Measurements from ENCODE around the gene RHOC. TPM values are rescaled to one million over a fixed set of nuclear protein-coding genes. Genes with fewer than 3 reads are reported as not detected.

Gene RHOC
- total and polyA plus RNA-seq, 2 experiments from 2014 or later: 340 to 610 TPM

- Histone ChIP-seq H2AFZ (no peak overlapping the region), H3K79me2 (peaks cover 40% of the 10 kb centered on the region), H3K27me3 (no peaks in the 10 kb centered on the region), H3K36me3 (replicated peaks; ENCODE audit: insufficient read depth, low read depth) (no peaks in the 10 kb centered on the region), H3K4me1 (ENCODE audit: insufficient read depth) (peaks cover 60% of the 10 kb centered on the region), H3K4me2 (peak overlapping the region; percentile 91), H3K9me3 (ENCODE audit: low read depth) (no peaks in the 10 kb centered on the region), H3K9me2 (replicated peaks; ENCODE audit: insufficient read depth) (no peaks in the 10 kb centered on the region), H3K27ac (peak overlapping the region; percentile 97), H4K20me1 (ENCODE audit: insufficient read depth, poor library complexity, severe bottlenecking) (peaks cover 3% of the 10 kb centered on the region), H3K4me3 (no peak overlapping the region)
- WGBS (ENCODE audit: low lambda C conversion rate, missing lambda C conversion rate): 85% methylated on average over 7 of the region's 8 CpGs
- no peak for DNase-seq (ENCODE audit: low spot score)
- TF ChIP-seq, protein P1, sequence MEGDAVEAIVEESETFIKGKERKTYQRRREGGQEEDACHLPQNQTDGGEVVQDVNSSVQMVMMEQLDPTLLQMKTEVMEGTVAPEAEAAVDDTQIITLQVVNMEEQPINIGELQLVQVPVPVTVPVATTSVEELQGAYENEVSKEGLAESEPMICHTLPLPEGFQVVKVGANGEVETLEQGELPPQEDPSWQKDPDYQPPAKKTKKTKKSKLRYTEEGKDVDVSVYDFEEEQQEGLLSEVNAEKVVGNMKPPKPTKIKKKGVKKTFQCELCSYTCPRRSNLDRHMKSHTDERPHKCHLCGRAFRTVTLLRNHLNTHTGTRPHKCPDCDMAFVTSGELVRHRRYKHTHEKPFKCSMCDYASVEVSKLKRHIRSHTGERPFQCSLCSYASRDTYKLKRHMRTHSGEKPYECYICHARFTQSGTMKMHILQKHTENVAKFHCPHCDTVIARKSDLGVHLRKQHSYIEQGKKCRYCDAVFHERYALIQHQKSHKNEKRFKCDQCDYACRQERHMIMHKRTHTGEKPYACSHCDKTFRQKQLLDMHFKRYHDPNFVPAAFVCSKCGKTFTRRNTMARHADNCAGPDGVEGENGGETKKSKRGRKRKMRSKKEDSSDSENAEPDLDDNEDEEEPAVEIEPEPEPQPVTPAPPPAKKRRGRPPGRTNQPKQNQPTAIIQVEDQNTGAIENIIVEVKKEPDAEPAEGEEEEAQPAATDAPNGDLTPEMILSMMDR (IDR thresholded peaks at IDR 0.05; ENCODE audit: poor library complexity): no peak
- no peak for TF ChIP-seq EZH2phosphoT487 (IDR thresholded peaks at IDR 0.05; ENCODE audit: low read depth, severe bottlenecking, unreplicated experiment)
- no peak for TF ChIP-seq EZH2 (IDR thresholded peaks at IDR 0.05; ENCODE audit: borderline replicate concordance)
Observed at GRCh38 chr1:112703706-112704105, 3.2 kb downstream of the RHOC start.

GRCh38 chr1:112702420-112703261 is 4.3 kb downstream of the RHOC start:
- DNase-seq (ENCODE audit: low spot score): no peak
- Histone ChIP-seq H3K79me2 (peaks cover 40% of the 10 kb centered on the region), H3K9me3 (ENCODE audit: low read depth) (no peaks in the 10 kb centered on the region), H3K4me3 (no peak overlapping the region), H3K9me2 (replicated peaks; ENCODE audit: insufficient read depth) (no peaks in the 10 kb centered on the region), H2AFZ (no peak overlapping the region), H3K4me1 (ENCODE audit: insufficient read depth) (peaks cover 70% of the 10 kb centered on the region), H3K4me2 (peak overlapping the region; percentile 91), H3K27ac (peak overlapping the region; percentile 97), H3K36me3 (replicated peaks; ENCODE audit: insufficient read depth, low read depth) (no peaks in the 10 kb centered on the region), H3K27me3 (no peaks in the 10 kb centered on the region), H4K20me1 (ENCODE audit: insufficient read depth, poor library complexity, severe bottlenecking) (peaks cover 3% of the 10 kb centered on the region)
- WGBS (ENCODE audit: low lambda C conversion rate, missing lambda C conversion rate): 89% methylated on average over 12 of the region's 12 CpGs
- TF ChIP-seq, protein P1 (IDR thresholded peaks at IDR 0.05; ENCODE audit: poor library complexity): no peak
- TF ChIP-seq EZH2 (IDR thresholded peaks at IDR 0.05; ENCODE audit: borderline replicate concordance): no peak
- TF ChIP-seq EZH2phosphoT487 (IDR thresholded peaks at IDR 0.05; ENCODE audit: low read depth, severe bottlenecking, unreplicated experiment): no peak

GRCh38 chr1:112702067-112702395 is 4.9 kb downstream of the RHOC start:
- peaks cover 76% of the 10 kb centered on the region for H3K4me1 ChIP-seq (ENCODE audit: insufficient read depth)

More at GRCh38 chr1:112702067-112702395, 4.9 kb downstream of the RHOC start:
- Histone ChIP-seq H3K4me2 (no peak overlapping the region), H3K27me3 (no peaks in the 10 kb centered on the region), H4K20me1 (ENCODE audit: insufficient read depth, poor library complexity, severe bottlenecking) (peaks cover 3% of the 10 kb centered on the region), H3K79me2 (peaks cover 40% of the 10 kb centered on the region), H2AFZ (no peak overlapping the region), H3K4me3 (no peak overlapping the region), H3K9me3 (ENCODE audit: low read depth) (no peaks in the 10 kb centered on the region), H3K27ac (peak overlapping the region; percentile 97), H3K36me3 (replicated peaks; ENCODE audit: insufficient read depth, low read depth) (no peaks in the 10 kb centered on the region), H3K9me2 (replicated peaks; ENCODE audit: insufficient read depth) (no peaks in the 10 kb centered on the region)
- TF ChIP-seq EZH2phosphoT487 (IDR thresholded peaks at IDR 0.05; ENCODE audit: low read depth, severe bottlenecking, unreplicated experiment) (no peak), EZH2 (IDR thresholded peaks at IDR 0.05; ENCODE audit: borderline replicate concordance) (no peak)
- TF ChIP-seq, protein P1 (IDR thresholded peaks at IDR 0.05; ENCODE audit: poor library complexity): no peak
- 79% methylated on average over 3 of the region's 3 CpGs for WGBS (ENCODE audit: low lambda C conversion rate, missing lambda C conversion rate)
- no peak for DNase-seq (ENCODE audit: low spot score)

Measured in hepatocyte (in vitro differentiated cells).